IMR-90 (cell line): ENCODE measurements around the gene TSPAN32. TPM values are rescaled to one million over a fixed set of nuclear protein-coding genes. Genes with fewer than 3 reads are reported as not detected.

Experiments used
- ATAC-seq: fragments of 200-7000 bp; cut with Tn5 transposase; 2 replicates; pipeline ENCODE4 v1.9.1; 2020; ENCODE audit warnings: low read depth, mild to moderate bottlenecking, moderate library complexity
- BruUV-seq: library from RNA; stranded (reverse); fragments of 400-500 nt; replicated peaks from 2 replicates; lab custom pipeline; 2021; lab: Mats Ljungman, UMichigan
- CTCF ChIA-PET: fragments of 300-600 bp; formaldehyde crosslinking; extraction: SDS; loops from one replicate; lab custom pipeline; 2021; ENCODE audit warnings: antibody characterized with exemption; lab: Yijun Ruan, JAX
- POLR2A ChIA-PET: fragments of 300-600 bp; sonication (Branson Sonifier 250); formaldehyde crosslinking; loops from one replicate; lab custom pipeline; 2022; ENCODE audit warnings: antibody characterized with exemption; ENCODE audit not compliant: unreplicated experiment; lab: Charles Lee
- DNase-seq: peaks from one replicate; pipeline ENCODE4 v3.0.0; 2013
- H2AFZ ChIP-seq: replicated peaks from 2 replicates; pipeline ENCODE3; 2013; ENCODE audit warnings: low read length, mild to moderate bottlenecking; ENCODE audit not compliant: poor library complexity
- H2AK5ac ChIP-seq: 2 replicates; pipeline ENCODE4 v1.6.1; 2013; ENCODE audit warnings: low read depth, low read length, inconsistent platforms
- H2AK9ac ChIP-seq: replicated peaks from 2 replicates; pipeline ENCODE3; 2013; ENCODE audit warnings: mild to moderate bottlenecking, low read depth, low read length, moderate library complexity; ENCODE audit not compliant: poor library complexity
- H2BK120ac ChIP-seq: 2 replicates; pipeline ENCODE4 v1.6.1; 2013; ENCODE audit warnings: low read depth, low read length, inconsistent platforms
- H2BK15ac ChIP-seq: 3 replicates; pipeline ENCODE4 v1.6.1; 2013; ENCODE audit warnings: low read depth, low read length, inconsistent platforms
- H2BK20ac ChIP-seq: 2 replicates; pipeline ENCODE4 v1.6.1; 2013; ENCODE audit warnings: low read depth, mild to moderate bottlenecking, inconsistent platforms, low read length, moderate library complexity
- H2BK5ac ChIP-seq: 2 replicates; pipeline ENCODE4 v1.6.1; 2013; ENCODE audit warnings: mild to moderate bottlenecking, low read depth, low read length, inconsistent platforms; ENCODE audit not compliant: poor library complexity, severe bottlenecking
- H3K14ac ChIP-seq: replicated peaks from 2 replicates; pipeline ENCODE4 v1.6.1; 2013; ENCODE audit warnings: low read depth, low read length, inconsistent platforms
- H3K18ac ChIP-seq: 2 replicates; pipeline ENCODE4 v1.6.1; 2013; ENCODE audit warnings: low read depth, low read length, control low read depth
- H3K23ac ChIP-seq: 2 replicates; pipeline ENCODE4 v1.6.1; 2013; ENCODE audit warnings: low read depth, low read length, inconsistent platforms
- H3K27ac ChIP-seq: 2 replicates; pipeline ENCODE4 v1.5.1; 2013; ENCODE audit warnings: mild to moderate bottlenecking, control low read depth, low read length; ENCODE audit not compliant: insufficient read depth
- H3K27me3 ChIP-seq: 2 replicates; pipeline ENCODE4 v1.6.1; 2013; ENCODE audit warnings: low read length; ENCODE audit not compliant: control insufficient read depth, insufficient read depth
- H3K36me3 ChIP-seq: 2 replicates; pipeline ENCODE4 v1.6.1; 2013; ENCODE audit warnings: low read length, mixed read lengths; ENCODE audit not compliant: control insufficient read depth, insufficient read depth
- H3K4ac ChIP-seq: 2 replicates; pipeline ENCODE4 v1.6.1; 2013; ENCODE audit warnings: low read depth, low read length, inconsistent platforms
- H3K4me1 ChIP-seq: 2 replicates; pipeline ENCODE4 v1.6.1; 2013; ENCODE audit warnings: low read length, mixed read lengths; ENCODE audit not compliant: control insufficient read depth, insufficient read depth
- H3K4me2 ChIP-seq: 2 replicates; pipeline ENCODE4 v1.6.1; 2013; ENCODE audit warnings: low read depth, mild to moderate bottlenecking, control low read depth, low read length, moderate library complexity
- H3K4me3 ChIP-seq: 2 replicates; pipeline ENCODE4 v1.5.1; 2013; ENCODE audit warnings: low read depth, mild to moderate bottlenecking, control low read depth, low read length, moderate library complexity; ENCODE audit not compliant: insufficient read depth
- H3K56ac ChIP-seq: 2 replicates; pipeline ENCODE4 v1.6.1; 2013; ENCODE audit warnings: low read length, inconsistent platforms; ENCODE audit not compliant: insufficient read depth; ENCODE audit errors: extremely low read depth
- H3K79me1 ChIP-seq, 2 experiments: 2 replicates each; pipeline ENCODE4 v1.6.1; 2013; ENCODE audit warnings: low read length in 2 of 2, inconsistent platforms in 1 of 2, low read depth in 1 of 2
- H3K9ac ChIP-seq: 2 replicates; pipeline ENCODE4 v1.6.1; 2013; ENCODE audit warnings: low read depth, low read length, control low read depth
- H3K9me1 ChIP-seq: 2 replicates; pipeline ENCODE4 v1.6.1; 2013; ENCODE audit warnings: low read length, inconsistent platforms; ENCODE audit not compliant: insufficient read depth
- H3K9me3 ChIP-seq: 2 replicates; pipeline ENCODE4 v1.6.1; 2013; ENCODE audit warnings: low read length; ENCODE audit not compliant: control insufficient read depth, insufficient read depth
- H4K20me1 ChIP-seq: 2 replicates; pipeline ENCODE4 v1.6.1; 2013; ENCODE audit warnings: low read length, inconsistent platforms; ENCODE audit not compliant: insufficient read depth
- H4K5ac ChIP-seq: 2 replicates; pipeline ENCODE4 v1.6.1; 2013; ENCODE audit warnings: mild to moderate bottlenecking, low read depth, low read length, control low read depth
- H4K8ac ChIP-seq, 2 experiments: 2 replicates each; pipeline ENCODE4 v1.6.1; 2013; ENCODE audit warnings: low read depth in 2 of 2, low read length in 2 of 2, control low read depth in 1 of 2, inconsistent platforms in 1 of 2
- H4K91ac ChIP-seq: 2 replicates; pipeline ENCODE4 v1.6.1; 2013; ENCODE audit warnings: low read depth, low read length, inconsistent platforms; ENCODE audit not compliant: insufficient read depth
- CEBPB ChIP-seq: IDR thresholded peaks from 2 replicates; pipeline ENCODE4 v1.6.1; 2012; ENCODE audit warnings: low read depth, low read length, improper control_type of control experiment
- CHD1 ChIP-seq: IDR thresholded peaks from 2 replicates; pipeline ENCODE4 v1.6.1; 2012; ENCODE audit warnings: low read depth, low read length, improper control_type of control experiment
- MXI1 ChIP-seq: IDR thresholded peaks from 2 replicates; pipeline ENCODE4 v1.6.1; 2012; ENCODE audit warnings: low read depth, mild to moderate bottlenecking, low read length, moderate library complexity, borderline replicate concordance
- NFE2L2 ChIP-seq: fragments of 150-350 bp; IDR thresholded peaks from 2 replicates; pipeline ENCODE4 v1.6.1; 2016; ENCODE audit warnings: low read depth, mild to moderate bottlenecking, low read length
- RCOR1 ChIP-seq: IDR thresholded peaks from 2 replicates; pipeline ENCODE4 v1.6.1; 2012; ENCODE audit warnings: mild to moderate bottlenecking, low read length, improper control_type of control experiment; ENCODE audit not compliant: insufficient replicate concordance
- WGBS, 2 experiments: methylation state at CpG; one replicate each; pipeline versions ENCODE4 v1.1.5 to v1.1.7; 2013; ENCODE audit warnings: missing lambda C conversion rate in 2 of 2; ENCODE audit not compliant: insufficient read length in 1 of 2; ENCODE audit errors: extremely low coverage in 2 of 2; 5-methylcytosine and 5-hydroxymethylcytosine counted together
- dilution Hi-C: fragments of 300-500 bp; cut with HindIII; formaldehyde crosslinking; loops from one replicate; pipeline ENCODE4 v1.14.3; 2018; ENCODE audit warnings: low sequenced_read_pairs; ENCODE audit not compliant: unreplicated experiment
- in situ Hi-C: fragments of 300-500 bp; cut with MboI; formaldehyde crosslinking; loops from 3 replicates; pipeline ENCODE4 v1.14.3; 2019; ENCODE audit warnings: low sequenced_read_pairs, inconsistent platforms, mixed read lengths
- intact Hi-C: fragments of 100-400 bp; cut with micrococcal nuclease; formaldehyde crosslinking; loops from 2 replicates; pipeline ENCODE4 v1.10.0; 2022
- polyA plus RNA-seq, 3 experiments: library from polyadenylated mRNA; depleted of rRNA; stranded (reverse); fragments of >200 nt; gene quantifications; 2 replicates each; pipeline ENCODE4 v1.2.3, GENCODE V29; 2012; ENCODE audit warnings: low replicate concordance in 1 of 3
- total RNA-seq: library from RNA; depleted of rRNA; stranded (reverse); fragments of >200 nt; gene quantifications from 2 replicates; pipeline ENCODE4 v1.2.3, GENCODE V29; 2012

TSPAN32 gene
- total and polyA plus RNA-seq, 2 of the 4 experiments (the other 2 are of a cell fraction), result 0.07 TPM; not detected in 1

DNA sequence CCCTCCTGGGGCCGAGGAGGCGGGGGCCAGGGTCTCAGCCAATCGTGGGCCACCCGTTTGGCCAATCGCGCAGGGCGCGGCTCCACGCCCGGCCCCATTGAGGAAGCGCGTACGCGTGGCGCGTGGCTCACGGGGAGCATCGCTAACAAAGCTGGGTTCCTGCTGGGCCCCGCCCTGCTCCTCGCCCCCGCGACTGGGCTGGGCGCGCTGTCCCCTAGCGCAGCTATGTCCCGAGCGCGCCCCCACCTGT is 30.8 kb upstream of the TSPAN32 start:
- WGBS, 2 experiments, result 4% methylated on average over 15 of the region's 28 CpGs; no CpG with 5 or more reads in 1 of the 2 experiments
- POLR2A ChIA-PET, result no interaction called here
- no peaks in the 10 kb centered on the region for H3K36me3 ChIP-seq
- H3K4me2 ChIP-seq, result no peak overlapping the region
- no peak overlapping the region for H3K4me3 ChIP-seq
- H3K9me1 ChIP-seq, result no peaks in the 10 kb centered on the region
- H3K4me1 ChIP-seq, result no peaks in the 10 kb centered on the region
- TF ChIP-seq MXI1 (no peak), NFE2L2 (no peak), CHD1 (no peak), RCOR1 (no peak), CEBPB (no peak)
- dilution Hi-C loops, result no loop called here
- no peak overlapping the region for H3K14ac ChIP-seq
- intact Hi-C loops, result no loop called here
- no peak overlapping the region for H2BK15ac ChIP-seq
- H3K4ac ChIP-seq, result no peak overlapping the region
- ATAC-seq (no peak), DNase-seq (no peak)
- no peak overlapping the region for H3K27ac ChIP-seq
- H3K23ac ChIP-seq, result no peak overlapping the region
- no peaks in the 10 kb centered on the region for H3K9me3 ChIP-seq
- H2AFZ ChIP-seq, result no peak overlapping the region
- H4K91ac ChIP-seq, result no peak overlapping the region
- no peak overlapping the region for H2AK9ac ChIP-seq
- H3K18ac ChIP-seq, result no peak overlapping the region
- no peaks in the 10 kb centered on the region for H3K79me1 ChIP-seq
- no peaks in the 10 kb centered on the region for H4K20me1 ChIP-seq
- CTCF ChIA-PET, result no interaction called here
- no peak overlapping the region for H2BK20ac ChIP-seq
- no TSS peak for BruUV-seq
- H2AK5ac ChIP-seq, result no peak overlapping the region
- H4K5ac ChIP-seq, result no peak overlapping the region
- no peak overlapping the region for H2BK120ac ChIP-seq
- in situ Hi-C loops, result no loop called here
- H3K56ac ChIP-seq, result no peak overlapping the region
- H4K8ac ChIP-seq, result no peak overlapping the region
- no peak overlapping the region for H2BK5ac ChIP-seq
- no peak overlapping the region for H3K9ac ChIP-seq
- peaks cover 83% of the 10 kb centered on the region for H3K27me3 ChIP-seq
